Measurements from ENCODE around the gene MYOCD. TPM values are rescaled to one million over a fixed set of nuclear protein-coding genes. Genes with fewer than 3 reads are reported as not detected.
A peak's percentile ranks its signal among the peaks of the same experiment; 100 is the strongest.

The MYOCD gene
- total and polyA plus RNA-seq, 2 experiments from 2014 or later, result under 0.01 to 0.09 TPM

- no peak overlapping the region for H3K4me2 ChIP-seq (ENCODE audit: unreplicated experiment)
- no peak overlapping the region for H3K27ac ChIP-seq
- no peak overlapping the region for H3K9ac ChIP-seq
- H3K9me3 ChIP-seq (ENCODE audit: low read depth), result no peaks in the 10 kb centered on the region
- no peaks in the 10 kb centered on the region for H3K79me2 ChIP-seq (ENCODE audit: insufficient read depth)
- H3K27me3 ChIP-seq (replicated peaks; ENCODE audit: insufficient read depth), result 0 out of 2 replicates have a peak, but pooled peaks cover 5% of the 10 kb centered on the region
- TF ChIP-seq EZH2phosphoT487 (IDR thresholded peaks at IDR 0.05; ENCODE audit: insufficient read depth, low read depth) (no peak), EZH2 (IDR thresholded peaks at IDR 0.05; ENCODE audit: insufficient read depth, poor library complexity, severe bottlenecking) (no peak)
- no peaks in the 10 kb centered on the region for H3K9me2 ChIP-seq (ENCODE audit: insufficient read depth)
- WGBS, 2 experiments (ENCODE audit: low coverage in 1 of 2, low lambda C conversion rate in 2 of 2, missing lambda C conversion rate in 2 of 2), result 33 to 43% methylated on average over 2 of the region's 2 CpGs
- H3K4me1 ChIP-seq (ENCODE audit: insufficient read depth), result no peaks in the 10 kb centered on the region
- no peak overlapping the region for H2AFZ ChIP-seq
- in situ Hi-C loops (cut with MboI), result no loop called here
- no peak overlapping the region for H3K4me3 ChIP-seq
- H4K20me1 ChIP-seq (ENCODE audit: insufficient read depth), result no peaks in the 10 kb centered on the region
- no peaks in the 10 kb centered on the region for H3K36me3 ChIP-seq (ENCODE audit: low read depth)
- no peaks in the 10 kb centered on the region for H3F3A ChIP-seq (ENCODE audit: insufficient read depth)
- no peak for DNase-seq
Observed at GRCh38 chr17:12656354-12656753, 9.3 kb upstream of the MYOCD start.

DNA sequence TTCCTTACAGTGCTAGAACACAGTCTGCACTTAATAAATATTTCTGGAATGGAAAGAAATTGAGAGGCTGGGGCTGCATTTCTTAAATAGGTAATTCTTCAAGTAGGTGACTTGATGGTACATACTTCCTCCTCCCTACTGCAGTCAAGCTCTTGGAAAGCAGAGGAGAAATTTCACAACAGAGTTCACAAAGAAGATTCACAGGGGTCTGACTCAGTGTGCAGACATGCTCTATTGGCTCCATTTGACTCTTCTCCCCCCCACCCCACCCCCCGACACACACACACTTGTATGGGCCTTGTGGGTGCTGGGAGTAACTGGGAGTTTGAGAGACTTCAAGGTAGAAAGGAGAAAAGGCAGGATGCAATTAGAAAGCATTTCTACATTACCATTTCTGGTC, 6.2 kb upstream of the MYOCD start:
- Histone ChIP-seq H4K20me1 (ENCODE audit: insufficient read depth) (no peaks in the 10 kb centered on the region), H3K9me3 (ENCODE audit: low read depth) (no peaks in the 10 kb centered on the region), H3K79me2 (ENCODE audit: insufficient read depth) (no peaks in the 10 kb centered on the region), H3K27ac (no peak overlapping the region), H3K36me3 (ENCODE audit: low read depth) (no peaks in the 10 kb centered on the region), H3F3A (ENCODE audit: insufficient read depth) (no peaks in the 10 kb centered on the region), H3K4me3 (no peak overlapping the region), H2AFZ (no peak overlapping the region), H3K9me2 (ENCODE audit: insufficient read depth) (no peaks in the 10 kb centered on the region), H3K4me2 (ENCODE audit: unreplicated experiment) (no peak overlapping the region), H3K4me1 (ENCODE audit: insufficient read depth) (no peaks in the 10 kb centered on the region), H3K27me3 (replicated peaks; ENCODE audit: insufficient read depth) (peaks cover 23% of the 10 kb centered on the region), H3K9ac (no peak overlapping the region)
- TF ChIP-seq EZH2phosphoT487 (IDR thresholded peaks at IDR 0.05; ENCODE audit: insufficient read depth, low read depth), result no peak
- TF ChIP-seq EZH2 (IDR thresholded peaks at IDR 0.05; ENCODE audit: insufficient read depth, poor library complexity, severe bottlenecking), result no peak
- DNase-seq, result peak; percentile 21
- 18 to 29% methylated on average over 1 of the region's 1 CpG for WGBS, 2 experiments (ENCODE audit: low coverage in 1 of 2, low lambda C conversion rate in 2 of 2, missing lambda C conversion rate in 2 of 2)
- in situ Hi-C loops (cut with MboI), result no loop called here

- Histone ChIP-seq H3K79me2 (ENCODE audit: insufficient read depth) (no peaks in the 10 kb centered on the region), H4K20me1 (ENCODE audit: insufficient read depth) (no peaks in the 10 kb centered on the region), H3K4me1 (ENCODE audit: insufficient read depth) (0 out of 2 replicates have a peak, but pooled peaks cover 10% of the 10 kb centered on the region), H3K9ac (no peak overlapping the region), H3K27me3 (replicated peaks; ENCODE audit: insufficient read depth) (peaks cover 46% of the 10 kb centered on the region), H3K4me3 (no peak overlapping the region), H3K9me3 (ENCODE audit: low read depth) (no peaks in the 10 kb centered on the region), H3K27ac (no peak overlapping the region), H3K9me2 (ENCODE audit: insufficient read depth) (no peaks in the 10 kb centered on the region), H2AFZ (no peak overlapping the region), H3K36me3 (ENCODE audit: low read depth) (no peaks in the 10 kb centered on the region), H3K4me2 (ENCODE audit: unreplicated experiment) (no peak overlapping the region), H3F3A (ENCODE audit: insufficient read depth) (no peaks in the 10 kb centered on the region)
- 54 to 55% methylated on average over 11 of the region's 11 CpGs for WGBS, 2 experiments (ENCODE audit: low coverage in 1 of 2, low lambda C conversion rate in 2 of 2, missing lambda C conversion rate in 2 of 2)
- in situ Hi-C loops (cut with MboI), result loop anchor here (10.0 kb wide), 1 partner anchor 409 kb away; no protein-coding TSS in a partner anchor
- no peak for DNase-seq
- TF ChIP-seq EZH2 (IDR thresholded peaks at IDR 0.05; ENCODE audit: insufficient read depth, poor library complexity, severe bottlenecking), result no peak
- TF ChIP-seq EZH2phosphoT487 (IDR thresholded peaks at IDR 0.05; ENCODE audit: insufficient read depth, low read depth), result no peak
Observed at GRCh38 chr17:12664252-12664651, 1.4 kb upstream of the MYOCD start.

DNA sequence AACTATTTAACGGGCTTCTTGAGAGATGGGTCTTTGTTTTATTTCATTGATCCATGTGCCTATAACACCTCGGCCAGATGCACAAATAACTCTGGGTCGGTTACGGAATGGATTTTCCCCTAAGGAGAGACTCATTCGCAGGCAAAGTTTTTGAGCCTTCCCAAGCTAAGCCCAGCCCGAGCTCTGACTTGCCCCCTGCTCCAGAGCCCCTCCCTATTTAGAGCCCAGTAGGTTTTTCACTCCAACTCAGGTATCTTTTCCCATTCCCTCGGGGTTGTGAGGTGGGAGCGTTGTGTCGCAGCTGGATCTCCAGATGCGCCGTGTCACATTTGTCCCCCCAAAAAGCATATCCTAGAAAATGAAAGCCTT, 812 bp upstream of the MYOCD start:
- Histone ChIP-seq H3K9ac (no peak overlapping the region), H3K4me3 (peak overlapping the region; percentile 67), H3F3A (ENCODE audit: insufficient read depth) (no peaks in the 10 kb centered on the region), H3K4me1 (ENCODE audit: insufficient read depth) (0 out of 2 replicates have a peak, but pooled peaks cover 10% of the 10 kb centered on the region), H3K4me2 (ENCODE audit: unreplicated experiment) (peak overlapping the region; percentile 87), H2AFZ (peak overlapping the region; percentile 63), H3K36me3 (ENCODE audit: low read depth) (no peaks in the 10 kb centered on the region), H4K20me1 (ENCODE audit: insufficient read depth) (no peaks in the 10 kb centered on the region), H3K9me3 (ENCODE audit: low read depth) (no peaks in the 10 kb centered on the region), H3K79me2 (ENCODE audit: insufficient read depth) (no peaks in the 10 kb centered on the region), H3K27ac (no peak overlapping the region), H3K9me2 (ENCODE audit: insufficient read depth) (no peaks in the 10 kb centered on the region), H3K27me3 (replicated peaks; ENCODE audit: insufficient read depth) (peaks cover 46% of the 10 kb centered on the region)
- peak; percentile 4 for DNase-seq
- in situ Hi-C loops (cut with MboI), result loop anchor here (10.0 kb wide), 1 partner anchor 410 kb away; no protein-coding TSS in a partner anchor
- 0 to 1% methylated on average over 11 of the region's 11 CpGs for WGBS, 2 experiments (ENCODE audit: low coverage in 1 of 2, low lambda C conversion rate in 2 of 2, missing lambda C conversion rate in 2 of 2)
- TF ChIP-seq EZH2 (IDR thresholded peaks at IDR 0.05; ENCODE audit: insufficient read depth, poor library complexity, severe bottlenecking) (no peak), EZH2phosphoT487 (IDR thresholded peaks at IDR 0.05; ENCODE audit: insufficient read depth, low read depth) (no peak)
